Neural progenitor cell (in vitro differentiated cells): ENCODE results near the gene ZNF710.

Source experiments
- EZH2 ChIP-seq: fragments of 200-600 bp; sonication (generic); IDR thresholded peaks from 2 replicates; pipeline ENCODE4 v1.6.1; 2017; ENCODE audit warnings: antibody characterized with exemption, mild to moderate bottlenecking, moderate library complexity
- EZH2phosphoT487 ChIP-seq: fragments of 200-600 bp; sonication (generic); IDR thresholded peaks from 2 replicates; pipeline ENCODE4 v1.6.1; 2017; ENCODE audit warnings: antibody characterized with exemption
- TF ChIP-seq, protein P1 (sequence below): fragments of 200-600 bp; sonication (generic); IDR thresholded peaks from 2 replicates; pipeline ENCODE4 v1.5.1; 2017; ENCODE audit warnings: antibody characterized with exemption, mild to moderate bottlenecking

DNA sequence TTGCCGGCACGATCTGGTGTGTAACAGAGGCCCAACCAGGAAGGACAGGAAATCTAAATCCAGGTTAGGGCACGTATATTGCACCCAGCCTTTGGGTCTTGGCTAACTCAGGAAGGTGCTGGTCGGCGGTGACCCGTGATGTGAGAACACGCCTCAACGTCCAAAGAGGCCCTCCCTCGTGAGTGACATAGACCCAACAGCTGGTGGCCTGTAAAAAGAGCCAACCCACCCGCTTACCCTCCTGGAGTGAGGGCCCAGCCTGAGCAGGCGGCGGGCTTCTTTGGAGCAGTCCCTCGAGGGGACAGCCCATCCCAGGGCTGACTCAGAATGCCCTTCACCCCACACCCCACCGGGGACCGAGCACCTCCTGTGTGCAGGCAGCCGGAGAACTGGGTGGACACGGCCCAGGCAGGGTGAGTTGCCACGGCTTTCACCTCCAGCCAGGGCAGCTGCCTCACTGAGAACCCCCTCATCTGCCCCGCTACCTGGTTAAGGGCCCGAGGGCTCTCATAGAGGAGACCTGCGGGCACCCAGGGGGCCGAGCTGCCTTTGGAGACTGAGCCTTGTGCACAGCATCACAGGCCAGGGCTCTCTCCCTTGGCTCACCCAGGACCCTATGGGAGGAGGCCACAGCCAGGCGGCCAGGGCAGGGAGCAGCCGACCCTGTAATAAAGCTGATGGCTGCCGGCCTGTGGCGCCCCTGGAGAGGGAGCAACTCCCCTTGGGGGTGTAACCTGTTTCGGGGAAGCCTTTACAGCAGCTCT, 41.8 kb downstream of the ZNF710 start:
- TF ChIP-seq, protein P1, sequence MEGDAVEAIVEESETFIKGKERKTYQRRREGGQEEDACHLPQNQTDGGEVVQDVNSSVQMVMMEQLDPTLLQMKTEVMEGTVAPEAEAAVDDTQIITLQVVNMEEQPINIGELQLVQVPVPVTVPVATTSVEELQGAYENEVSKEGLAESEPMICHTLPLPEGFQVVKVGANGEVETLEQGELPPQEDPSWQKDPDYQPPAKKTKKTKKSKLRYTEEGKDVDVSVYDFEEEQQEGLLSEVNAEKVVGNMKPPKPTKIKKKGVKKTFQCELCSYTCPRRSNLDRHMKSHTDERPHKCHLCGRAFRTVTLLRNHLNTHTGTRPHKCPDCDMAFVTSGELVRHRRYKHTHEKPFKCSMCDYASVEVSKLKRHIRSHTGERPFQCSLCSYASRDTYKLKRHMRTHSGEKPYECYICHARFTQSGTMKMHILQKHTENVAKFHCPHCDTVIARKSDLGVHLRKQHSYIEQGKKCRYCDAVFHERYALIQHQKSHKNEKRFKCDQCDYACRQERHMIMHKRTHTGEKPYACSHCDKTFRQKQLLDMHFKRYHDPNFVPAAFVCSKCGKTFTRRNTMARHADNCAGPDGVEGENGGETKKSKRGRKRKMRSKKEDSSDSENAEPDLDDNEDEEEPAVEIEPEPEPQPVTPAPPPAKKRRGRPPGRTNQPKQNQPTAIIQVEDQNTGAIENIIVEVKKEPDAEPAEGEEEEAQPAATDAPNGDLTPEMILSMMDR, result no peak
- TF ChIP-seq EZH2phosphoT487 (no peak), EZH2 (no peak)
